ENCODE measurements around the gene MAL. TPM values are rescaled to one million over a fixed set of nuclear protein-coding genes. Genes with fewer than 3 reads are reported as not detected.
A peak's percentile ranks its signal among the peaks of the same experiment; 100 is the strongest.

The MAL gene
- total RNA-seq, 1 experiment from 2014 or later, result not detected

DNA sequence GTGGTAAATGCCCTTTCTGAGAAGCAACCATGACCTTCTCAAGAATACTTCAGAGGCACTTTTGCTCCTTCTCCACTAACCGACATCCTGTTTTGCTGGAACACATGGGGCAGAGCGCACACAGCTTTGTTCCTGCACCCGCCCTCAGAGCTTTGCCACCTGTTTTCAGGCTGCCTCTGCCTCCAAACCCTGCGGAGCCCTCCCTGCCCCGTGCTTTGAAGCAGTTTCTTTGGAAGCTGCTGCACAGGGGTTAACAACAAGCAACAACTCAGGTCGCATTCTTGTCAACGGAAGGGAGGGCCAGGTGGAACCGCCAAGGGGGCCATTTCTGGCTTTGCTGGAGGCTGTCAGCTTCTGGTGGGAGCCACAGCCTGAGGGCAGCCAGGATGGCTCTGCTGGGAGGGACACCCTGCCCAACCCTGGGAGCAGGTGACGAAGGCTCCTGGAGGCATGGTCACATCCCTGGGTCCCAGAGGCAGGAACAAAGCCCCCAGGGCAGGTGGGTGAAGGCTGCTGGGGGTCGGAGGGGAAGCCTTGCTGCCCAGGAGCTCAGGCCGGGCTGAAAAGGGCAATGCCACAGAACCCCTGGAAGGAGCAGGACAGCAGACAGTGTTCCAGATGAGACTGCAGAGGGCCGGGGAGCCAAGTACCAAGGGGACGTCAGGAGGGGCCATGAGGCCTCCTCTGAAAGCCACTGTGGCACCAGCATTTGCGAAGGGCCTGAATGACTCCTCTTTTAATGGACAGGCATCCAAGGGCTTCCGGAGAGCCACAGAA lies 49.3 kb downstream of the MAL start:
- DNase-seq, result no peak
- CTCF ChIA-PET, result interaction anchor here (0.9 kb wide), 1 partner anchor 51 kb away, joined by 3 read pairs; no protein-coding TSS in a partner anchor
- H3K27me3 Mint-ChIP-seq (ENCODE audit: insufficient read depth, unreplicated experiment), result no peaks in the 10 kb centered on the region
- no peaks in the 10 kb centered on the region for H3K4me1 ChIP-seq
- no peaks in the 10 kb centered on the region for H3K4me1 Mint-ChIP-seq (ENCODE audit: low read depth, unreplicated experiment)
- no peaks in the 10 kb centered on the region for H3K36me3 ChIP-seq (ENCODE audit: control insufficient read depth, insufficient read depth, low read length)
- H3K9me3 ChIP-seq, result no peaks in the 10 kb centered on the region
- H3K9me3 Mint-ChIP-seq (ENCODE audit: unreplicated experiment), result no peaks in the 10 kb centered on the region
- peaks cover 7% of the 10 kb centered on the region for H3K36me3 Mint-ChIP-seq (ENCODE audit: insufficient read depth, unreplicated experiment)
- POLR2A ChIA-PET, result no interaction called here
- no peaks in the 10 kb centered on the region for H3K27me3 ChIP-seq (replicated peaks; ENCODE audit: control insufficient read depth, insufficient read depth, low read length)
- no peak overlapping the region for H3K4me3 Mint-ChIP-seq (ENCODE audit: unreplicated experiment)
- intact Hi-C loops (cut with micrococcal nuclease; ENCODE audit: unreplicated experiment), result no loop called here
- H3K4me3 ChIP-seq (ENCODE audit: low read depth, low read length), result no peak overlapping the region
- no TSS peak for BruUV-seq (replicated peaks)
- TF ChIP-seq, protein P1, sequence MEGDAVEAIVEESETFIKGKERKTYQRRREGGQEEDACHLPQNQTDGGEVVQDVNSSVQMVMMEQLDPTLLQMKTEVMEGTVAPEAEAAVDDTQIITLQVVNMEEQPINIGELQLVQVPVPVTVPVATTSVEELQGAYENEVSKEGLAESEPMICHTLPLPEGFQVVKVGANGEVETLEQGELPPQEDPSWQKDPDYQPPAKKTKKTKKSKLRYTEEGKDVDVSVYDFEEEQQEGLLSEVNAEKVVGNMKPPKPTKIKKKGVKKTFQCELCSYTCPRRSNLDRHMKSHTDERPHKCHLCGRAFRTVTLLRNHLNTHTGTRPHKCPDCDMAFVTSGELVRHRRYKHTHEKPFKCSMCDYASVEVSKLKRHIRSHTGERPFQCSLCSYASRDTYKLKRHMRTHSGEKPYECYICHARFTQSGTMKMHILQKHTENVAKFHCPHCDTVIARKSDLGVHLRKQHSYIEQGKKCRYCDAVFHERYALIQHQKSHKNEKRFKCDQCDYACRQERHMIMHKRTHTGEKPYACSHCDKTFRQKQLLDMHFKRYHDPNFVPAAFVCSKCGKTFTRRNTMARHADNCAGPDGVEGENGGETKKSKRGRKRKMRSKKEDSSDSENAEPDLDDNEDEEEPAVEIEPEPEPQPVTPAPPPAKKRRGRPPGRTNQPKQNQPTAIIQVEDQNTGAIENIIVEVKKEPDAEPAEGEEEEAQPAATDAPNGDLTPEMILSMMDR (IDR thresholded peaks at IDR 0.05; ENCODE audit: insufficient read depth in 1 of 2, low read depth in 1 of 2, low read length in 1 of 2, severe bottlenecking in 1 of 2, unreplicated experiment in 1 of 2), result no peak
- no peak overlapping the region for H3K27ac Mint-ChIP-seq (ENCODE audit: unreplicated experiment)

DNA sequence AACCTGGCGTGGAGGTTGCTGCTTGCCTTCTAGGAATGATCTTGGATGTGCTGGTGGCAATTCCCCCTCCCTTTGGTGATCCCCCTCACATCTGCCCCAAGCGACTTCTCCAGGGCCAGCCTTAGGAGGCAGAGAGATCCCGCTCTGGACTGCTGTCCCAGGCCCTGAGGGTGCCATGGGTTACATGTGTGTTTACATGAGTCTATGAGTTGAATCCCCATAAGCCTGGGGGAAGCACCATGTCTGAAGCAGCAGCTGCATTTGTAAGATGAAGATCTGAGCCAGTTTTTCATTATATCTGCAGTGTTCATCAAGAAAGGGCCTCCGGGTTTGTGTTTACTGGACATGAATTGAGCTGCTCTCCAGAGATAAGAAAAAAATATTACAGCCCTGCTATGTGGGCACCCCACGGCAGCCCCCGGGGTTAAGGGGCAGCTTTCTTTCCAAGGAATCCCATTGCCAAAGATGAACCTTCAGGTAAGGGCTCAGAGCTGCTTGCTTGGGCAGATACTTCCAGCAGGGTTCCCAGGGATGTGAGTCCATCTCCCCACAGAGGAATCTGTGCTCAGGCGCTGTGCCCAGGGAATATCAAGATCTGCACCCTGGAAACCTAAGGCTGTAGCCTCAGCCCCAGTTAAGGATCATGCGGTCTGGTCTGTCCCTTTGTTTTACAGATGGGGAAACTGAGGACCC lies 50.1 kb downstream of the MAL start:
- H3K27me3 Mint-ChIP-seq (ENCODE audit: insufficient read depth, unreplicated experiment), result no peaks in the 10 kb centered on the region
- H3K27ac Mint-ChIP-seq (ENCODE audit: unreplicated experiment), result no peak overlapping the region
- H3K4me3 ChIP-seq (ENCODE audit: low read depth, low read length), result no peak overlapping the region
- H3K4me3 Mint-ChIP-seq (ENCODE audit: unreplicated experiment), result no peak overlapping the region
- H3K36me3 ChIP-seq (ENCODE audit: control insufficient read depth, insufficient read depth, low read length), result no peaks in the 10 kb centered on the region
- POLR2A ChIA-PET, result interaction anchor here (0.6 kb wide), 1 partner anchor 11 kb away, joined by 3 read pairs; no protein-coding TSS in a partner anchor
- BruUV-seq (replicated peaks), result no TSS peak
- DNase-seq, result no peak
- CTCF ChIA-PET, result interaction anchor here (0.6 kb wide), 2 partner anchors 90 to 1152 kb away, joined by 3 read pairs; no protein-coding TSS in a partner anchor
- intact Hi-C loops (cut with micrococcal nuclease; ENCODE audit: unreplicated experiment), result loop anchor here (1.0 to 2.0 kb wide), 2 partner anchors 40 to 89 kb away; partner anchors contain the start of gene ZNF2
- peaks cover 7% of the 10 kb centered on the region for H3K36me3 Mint-ChIP-seq (ENCODE audit: insufficient read depth, unreplicated experiment)
- H3K9me3 ChIP-seq, result no peaks in the 10 kb centered on the region
- no peaks in the 10 kb centered on the region for H3K4me1 Mint-ChIP-seq (ENCODE audit: low read depth, unreplicated experiment)
- no peaks in the 10 kb centered on the region for H3K27me3 ChIP-seq (replicated peaks; ENCODE audit: control insufficient read depth, insufficient read depth, low read length)
- H3K4me1 ChIP-seq, result no peaks in the 10 kb centered on the region
- TF ChIP-seq, protein P1 (IDR thresholded peaks at IDR 0.05; ENCODE audit: insufficient read depth in 1 of 2, low read depth in 1 of 2, low read length in 1 of 2, severe bottlenecking in 1 of 2, unreplicated experiment in 1 of 2), result no peak
- H3K9me3 Mint-ChIP-seq (ENCODE audit: unreplicated experiment), result no peaks in the 10 kb centered on the region

DNA sequence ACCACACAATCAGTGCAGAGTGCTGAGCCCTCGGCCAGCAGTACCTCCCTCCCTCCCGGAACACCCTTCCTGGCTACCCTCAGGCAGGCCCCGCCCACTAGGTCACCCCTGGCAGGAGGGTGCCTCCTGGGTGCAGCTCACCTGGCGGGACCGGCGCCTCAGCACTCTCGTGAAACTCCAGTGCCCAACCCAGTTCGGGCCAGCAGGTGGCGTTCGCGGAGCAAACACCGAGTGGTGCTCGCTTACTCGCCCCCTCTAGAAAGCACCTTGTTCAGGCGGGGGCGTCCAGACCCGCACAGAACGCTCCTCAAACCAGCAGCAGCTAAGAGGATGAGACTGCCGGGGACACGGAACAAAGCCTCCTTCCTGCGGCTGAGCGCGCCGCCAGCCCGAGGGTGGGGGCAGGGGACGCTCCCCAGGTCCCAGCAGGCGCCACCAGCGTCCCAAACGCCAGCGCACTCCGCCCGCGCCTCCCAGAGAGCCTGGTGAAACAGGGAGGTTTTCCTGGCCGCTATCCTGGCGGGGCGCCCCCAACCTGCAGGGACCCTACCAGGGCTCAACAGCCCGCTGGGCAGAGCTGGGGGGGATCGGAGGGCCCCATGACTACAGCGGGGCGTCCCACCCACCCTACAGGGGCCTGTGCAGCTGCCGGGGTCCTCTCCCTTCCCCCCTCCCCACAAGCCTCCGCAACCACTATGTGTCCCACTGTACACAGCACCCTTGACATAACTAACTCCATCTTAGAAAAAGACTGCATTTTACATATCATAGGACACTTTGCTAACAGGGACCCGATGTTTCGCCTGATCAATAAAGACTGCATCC lies 51.4 kb downstream of the MAL start:
- intact Hi-C loops (cut with micrococcal nuclease; ENCODE audit: unreplicated experiment), result loop anchor here (1.0 to 2.0 kb wide), 3 partner anchors 38 to 88 kb away; partner anchors contain the start of gene ZNF2
- H3K36me3 ChIP-seq (ENCODE audit: control insufficient read depth, insufficient read depth, low read length), result no peaks in the 10 kb centered on the region
- DNase-seq, result peak; percentile 92 to 93
- no peaks in the 10 kb centered on the region for H3K27me3 Mint-ChIP-seq (ENCODE audit: insufficient read depth, unreplicated experiment)
- H3K4me1 Mint-ChIP-seq (ENCODE audit: low read depth, unreplicated experiment), result no peaks in the 10 kb centered on the region
- H3K27ac Mint-ChIP-seq (ENCODE audit: unreplicated experiment), result no peak overlapping the region
- BruUV-seq (replicated peaks), result no TSS peak
- H3K4me3 ChIP-seq (ENCODE audit: low read depth, low read length), result peak overlapping the region; percentile 55
- no peaks in the 10 kb centered on the region for H3K9me3 Mint-ChIP-seq (ENCODE audit: unreplicated experiment)
- no peaks in the 10 kb centered on the region for H3K9me3 ChIP-seq
- TF ChIP-seq, protein P1 (IDR thresholded peaks at IDR 0.05; ENCODE audit: insufficient read depth in 1 of 2, low read depth in 1 of 2, low read length in 1 of 2, severe bottlenecking in 1 of 2, unreplicated experiment in 1 of 2), result peak; percentile 94
- no peaks in the 10 kb centered on the region for H3K27me3 ChIP-seq (replicated peaks; ENCODE audit: control insufficient read depth, insufficient read depth, low read length)
- no peaks in the 10 kb centered on the region for H3K4me1 ChIP-seq
- ChIA-PET CTCF (interaction anchor here (0.6 to 1.2 kb wide), 7 partner anchors 23 to 91 kb away, joined by 3 to 12 read pairs (median 4); partner anchors contain the start of genes MRPS5 and ZNF2), POLR2A (no interaction called here)
- H3K36me3 Mint-ChIP-seq (ENCODE audit: insufficient read depth, unreplicated experiment), result peaks cover 7% of the 10 kb centered on the region
- peak overlapping the region; percentile 71 for H3K4me3 Mint-ChIP-seq (ENCODE audit: unreplicated experiment)

Data from Caco-2 (cell line).